GM12873 (cell line): ENCODE measurements around the gene ABCA13.

Experiments
- CTCF ChIP-seq: IDR thresholded peaks from 2 replicates; pipeline ENCODE4 v1.5.1; 2012; ENCODE audit warnings: low read depth, mild to moderate bottlenecking, moderate library complexity, low read length, control low read depth; ENCODE audit not compliant: insufficient read depth; ENCODE audit errors: missing control alignments

Gene ABCA13

GRCh38 chr7:48183965-48184364 is 12.7 kb downstream of the ABCA13 start:
- no peak for TF ChIP-seq CTCF

- TF ChIP-seq CTCF: no peak
Observed at GRCh38 chr7:48188776-48189520, 17.7 kb downstream of the ABCA13 start.

GRCh38 chr7:48192996-48193395 is 21.7 kb downstream of the ABCA13 start:
- TF ChIP-seq CTCF: no peak

- no peak for TF ChIP-seq CTCF
Observed at GRCh38 chr7:48193421-48193820, 22.2 kb downstream of the ABCA13 start.

GRCh38 chr7:48207155-48207675 is 36.0 kb downstream of the ABCA13 start:
- TF ChIP-seq CTCF: no peak

- no peak for TF ChIP-seq CTCF
Observed at GRCh38 chr7:48209004-48209600, 37.8 kb downstream of the ABCA13 start.

GRCh38 chr7:48213226-48213625 is 42.0 kb downstream of the ABCA13 start:
- no peak for TF ChIP-seq CTCF
